NOMO-1 (cell line): ENCODE results near the gene SPINK14.
A peak's percentile ranks its signal among the peaks of the same experiment; 100 is the strongest.

ENCODE experiments used
- DNase-seq, 2 experiments: peaks; one replicate each; lab custom pipeline; 2025; ENCODE audit not compliant: unreplicated experiment in 2 of 2; lab: John Stamatoyannopoulos, UW

The SPINK14 gene

GRCh38 chr5:148193202-148193601, 24.9 kb downstream of the SPINK14 start:
- no peak for DNase-seq

DNA sequence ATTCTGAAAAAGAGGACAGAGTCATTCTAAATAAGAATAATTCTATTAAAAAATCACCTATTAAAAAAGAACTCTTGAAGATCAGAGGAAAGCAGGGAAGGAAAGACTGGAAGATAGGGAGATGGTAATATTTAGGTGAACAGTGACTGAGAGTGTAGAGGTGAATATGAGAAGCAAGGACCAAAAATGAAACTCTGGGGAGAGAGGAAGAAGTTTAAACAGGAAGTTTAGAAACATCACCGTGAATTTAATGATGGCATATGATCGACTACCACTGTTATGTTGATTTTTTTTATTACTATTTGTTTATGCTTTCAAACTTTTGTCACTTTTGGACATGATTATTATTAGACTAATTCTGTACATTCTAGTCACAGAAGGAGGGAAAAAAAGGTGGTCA, 32.8 kb downstream of the SPINK14 start:
- DNase-seq = peak in 1 of 2 experiments; percentile 34

- DNase-seq = no peak
These were observed 34.3 kb downstream of the SPINK14 start, which contains the start of gene SPINK6 for GRCh38 chr5:148202531-148203203. Gene SPINK6 (plus strand): TSS chr5:148203042. CDS start chr5:148203097, 55 bp downstream.

GRCh38 chr5:148205044-148205806, 36.9 kb downstream of the SPINK14 start:
- peak in 1 of 2 experiments; percentile 26 for DNase-seq

GRCh38 chr5:148205865-148206264, 37.5 kb downstream of the SPINK14 start:
- DNase-seq = no peak

DNA sequence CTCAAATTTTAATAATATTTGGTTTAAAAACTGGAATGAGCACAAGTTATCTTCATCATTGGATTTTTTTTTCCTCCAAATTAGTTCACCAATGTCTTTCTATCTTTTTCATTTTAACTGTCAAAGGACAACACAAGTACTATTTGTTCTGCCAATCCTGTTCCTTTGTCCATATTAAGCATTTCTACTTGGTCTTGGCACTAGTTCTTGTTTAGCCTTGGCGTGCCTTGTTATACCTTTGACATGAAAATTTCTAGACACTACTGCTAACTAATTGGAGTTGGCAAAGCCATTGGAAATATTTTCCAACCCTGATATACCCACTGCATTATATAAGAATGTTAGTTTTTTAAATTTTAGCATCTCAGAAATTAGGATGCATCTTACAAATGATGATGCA, 38.3 kb downstream of the SPINK14 start:
- no peak for DNase-seq

DNA sequence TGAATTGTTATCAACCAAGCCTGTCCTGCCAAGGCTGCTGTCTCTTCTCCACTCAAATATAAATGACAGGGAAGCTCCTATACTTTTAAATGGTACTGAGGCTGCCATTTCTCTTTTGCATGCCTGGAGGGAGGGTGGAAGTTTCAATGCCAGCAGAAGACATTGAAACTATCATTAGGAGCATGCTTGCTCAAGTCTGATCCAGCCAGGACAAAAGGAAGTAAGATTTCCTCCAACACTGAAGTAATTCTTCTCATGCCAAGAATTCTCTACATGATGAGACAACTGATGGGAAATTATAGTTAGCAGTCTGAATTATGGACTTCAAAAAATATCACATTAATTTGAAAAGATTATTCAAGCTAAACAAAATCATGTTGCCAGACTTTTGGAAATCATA, 39.9 kb downstream of the SPINK14 start:
- DNase-seq = no peak

GRCh38 chr5:148209151-148209770, 40.9 kb downstream of the SPINK14 start:
- no peak for DNase-seq

DNA sequence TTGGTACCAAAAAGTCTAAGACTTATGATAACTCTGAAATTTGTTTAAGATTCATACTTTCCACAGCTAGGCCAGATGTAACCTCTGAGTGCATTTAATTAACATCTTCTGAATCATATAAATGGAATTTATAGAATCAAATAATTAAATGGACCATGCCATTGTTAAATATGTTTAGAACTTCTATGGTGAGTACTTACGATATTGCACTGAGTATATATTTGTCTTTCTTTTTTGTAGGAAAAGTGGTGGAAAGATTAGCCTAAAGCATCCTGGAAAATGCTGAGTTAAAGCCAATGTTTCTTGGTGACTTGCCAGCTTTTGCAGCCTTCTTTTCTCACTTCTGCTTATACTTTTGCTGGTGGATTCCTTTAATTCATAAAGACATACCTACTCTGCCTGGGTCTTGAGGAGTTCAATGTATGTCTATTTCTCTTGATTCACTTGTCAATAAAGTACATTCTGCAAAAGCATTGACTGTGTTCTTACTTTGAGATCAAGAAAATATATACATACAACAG, 46.4 kb downstream of the SPINK14 start:
- no peak for DNase-seq

- no peak for DNase-seq
These were observed 53.2 kb downstream of the SPINK14 start for GRCh38 chr5:148221508-148221907.

GRCh38 chr5:148224117-148224742, 55.9 kb downstream of the SPINK14 start:
- DNase-seq = no peak
